HCT116 (cell line): Measurements from ENCODE around the gene NAGLU. TPM values are rescaled to one million over a fixed set of nuclear protein-coding genes. Genes with fewer than 3 reads are reported as not detected.

Source experiments
- ATAC-seq: fragments of 200-7000 bp; cut with Tn5 transposase; 2 replicates; pipeline ENCODE4 v1.9.1; 2020; ENCODE audit warnings: mild to moderate bottlenecking, moderate library complexity
- BruUV-seq: library from RNA; stranded (reverse); fragments of 400-500 nt; replicated peaks from 2 replicates; lab custom pipeline; 2021; lab: Mats Ljungman, UMichigan
- CTCF ChIA-PET: fragments of 300-600 bp; sonication (Branson Sonifier 250); formaldehyde crosslinking; loops from one replicate; lab custom pipeline; 2021; ENCODE audit warnings: antibody characterized with exemption; lab: Charles Lee
- POLR2A ChIA-PET: fragments of 300-600, 350-600 bp; sonication (Branson Sonifier 250); formaldehyde crosslinking; loops from one replicate; lab custom pipeline; 2021; ENCODE audit warnings: antibody characterized with exemption; lab: Charles Lee
- RAD21 ChIA-PET, 2 experiments: fragments of 300-600 bp; sonication (Branson Sonifier 250); formaldehyde crosslinking; loops; one replicate each; lab custom pipeline; 2023; ENCODE audit warnings: low total read pairs in 2 of 2; ENCODE audit not compliant: uncharacterized antibody in 2 of 2, unreplicated experiment in 2 of 2, low non-redundant PET in 1 of 2; lab: Charles Lee
- DNase-seq: peaks from one replicate; pipeline ENCODE4 v3.0.0-alpha.2; 2010; ENCODE audit warnings: low read depth, low spot score
- H2AFZ ChIP-seq: fragments of 200-600 bp; shearing (Covaris generic), sonication (generic); 2 replicates; pipeline ENCODE4 v1.6.1; 2017; ENCODE audit warnings: low read depth, mixed run types, mixed read lengths, antibody characterized with exemption, low read length; ENCODE audit not compliant: poor library complexity, severe bottlenecking
- H3K27ac ChIP-seq: 2 replicates; pipeline ENCODE4 v1.5.1; 2012; ENCODE audit warnings: low read depth, low read length
- H3K27me3 ChIP-seq: fragments of 200-600 bp; sonication (generic); 2 replicates; pipeline ENCODE4 v1.6.1; 2016; ENCODE audit warnings: mixed run types, low read length, mixed read lengths; ENCODE audit not compliant: insufficient read depth
- H3K36me3 ChIP-seq, 2 experiments: fragments of 200-500 bp in 1 of 2; fragments of 200-600 bp in 1 of 2; sonication (Bioruptor generic) in 1 of 2; sonication (generic) in 1 of 2; 2 replicates each; pipeline versions ENCODE4 v1.5.1 to v1.6.1; 2014 to 2016; ENCODE audit warnings: low read length in 2 of 2, inconsistent platforms in 1 of 2, mixed read lengths in 1 of 2, mixed run types in 1 of 2; ENCODE audit not compliant: insufficient read depth in 2 of 2, control insufficient read depth in 1 of 2
- H3K4me1 ChIP-seq, 2 experiments: fragments of 200-600 bp in 1 of 2; sonication (generic) in 1 of 2; 2 replicates each; pipeline versions ENCODE4 v1.5.1 to v1.6.1; 2012 to 2017; ENCODE audit warnings: low read length in 2 of 2, inconsistent platforms in 1 of 2, mild to moderate bottlenecking in 1 of 2, mixed read lengths in 1 of 2, mixed run types in 1 of 2, moderate library complexity in 1 of 2; ENCODE audit not compliant: insufficient read depth in 2 of 2, control insufficient read depth in 1 of 2
- H3K4me2 ChIP-seq: fragments of 200-600 bp; sonication (generic); 2 replicates; pipeline ENCODE4 v1.6.1; 2017; ENCODE audit warnings: mixed run types, low read length, mixed read lengths
- H3K4me3 ChIP-seq, 2 experiments: fragments of 200-600 bp in 1 of 2; sonication (generic) in 1 of 2; replicated peaks in 1 of 2; 2 replicates each; pipeline ENCODE4 v1.5.1; 2011 to 2016; ENCODE audit warnings: low read length in 2 of 2, control low read depth in 1 of 2, low read depth in 1 of 2, mild to moderate bottlenecking in 1 of 2, mixed read lengths in 1 of 2, mixed run types in 1 of 2
- H3K79me2 ChIP-seq: fragments of 200-600 bp; sonication (generic); 2 replicates; pipeline ENCODE4 v1.6.1; 2017; ENCODE audit warnings: mild to moderate bottlenecking, mixed run types, low read length, moderate library complexity, mixed read lengths; ENCODE audit not compliant: insufficient read depth
- H3K9ac ChIP-seq: fragments of 200-600 bp; sonication (generic); 2 replicates; pipeline ENCODE4 v1.6.1; 2016; ENCODE audit warnings: low read length, mixed read lengths
- H3K9me2 ChIP-seq: fragments of 200-600 bp; sonication (generic), shearing (Covaris generic); 2 replicates; pipeline ENCODE4 v1.6.1; 2017; ENCODE audit warnings: mixed run types, mild to moderate bottlenecking, moderate library complexity; ENCODE audit not compliant: insufficient read depth
- H3K9me3 ChIP-seq, 2 experiments: fragments of 200-500 bp in 1 of 2; fragments of 200-600 bp in 1 of 2; sonication (Bioruptor generic) in 1 of 2; sonication (generic) in 1 of 2; 2 replicates each; pipeline ENCODE4 v1.6.1; 2014 to 2017; ENCODE audit warnings: low read length in 2 of 2, mixed read lengths in 2 of 2, inconsistent platforms in 1 of 2, low read depth in 1 of 2, mild to moderate bottlenecking in 1 of 2, mixed run types in 1 of 2, moderate library complexity in 1 of 2; ENCODE audit not compliant: control insufficient read depth in 1 of 2, insufficient read depth in 1 of 2
- H4K20me1 ChIP-seq: fragments of 200-600 bp; sonication (generic), shearing (Covaris generic); 2 replicates; pipeline ENCODE4 v1.6.1; 2017; ENCODE audit warnings: mixed run types, mild to moderate bottlenecking, moderate library complexity; ENCODE audit not compliant: insufficient read depth
- ATF3 ChIP-seq: IDR thresholded peaks from 2 replicates; pipeline ENCODE4 v1.6.1; 2012
- CBX3 ChIP-seq: IDR thresholded peaks from 2 replicates; pipeline ENCODE4 v1.6.1; 2012; ENCODE audit warnings: low read depth
- CTCF ChIP-seq, 3 experiments: fragments of 200-600 bp in 1 of 3; sonication (generic) in 1 of 3; IDR thresholded peaks in 2 of 3; conservative IDR thresholded peaks in 1 of 3; 2 replicates each; pipeline ENCODE4 v1.5.1; 2012 to 2017; ENCODE audit warnings: low read depth in 2 of 3, low read length in 2 of 3, antibody characterized with exemption in 1 of 3, borderline replicate concordance in 1 of 3, control low read depth in 1 of 3, mild to moderate bottlenecking in 1 of 3, mixed read lengths in 1 of 3, mixed run types in 1 of 3, moderate library complexity in 1 of 3; ENCODE audit not compliant: insufficient read depth in 1 of 3
- EGR1 ChIP-seq: IDR thresholded peaks from 2 replicates; pipeline ENCODE4 v1.6.1; 2012; ENCODE audit warnings: low read depth
- EZH2 ChIP-seq: fragments of 200-600 bp; sonication (generic); IDR thresholded peaks from 2 replicates; pipeline ENCODE4 v1.6.1; 2017; ENCODE audit warnings: antibody characterized with exemption, mixed run types
- FOSL1 ChIP-seq: IDR thresholded peaks from 2 replicates; pipeline ENCODE4 v1.6.1; 2012; ENCODE audit warnings: low read depth
- POLR2A ChIP-seq: IDR thresholded peaks from 2 replicates; pipeline ENCODE4 v1.7.0; 2011; ENCODE audit warnings: borderline replicate concordance; ENCODE audit not compliant: insufficient read depth, insufficient read length; ENCODE audit errors: extremely low read depth
- POLR2AphosphoS5 ChIP-seq: IDR thresholded peaks from 2 replicates; pipeline ENCODE4 v1.6.1; 2011; ENCODE audit warnings: mild to moderate bottlenecking, low read depth, low read length, moderate library complexity
- SP1 ChIP-seq: IDR thresholded peaks from 2 replicates; pipeline ENCODE4 v1.6.1; 2012; ENCODE audit warnings: low read depth
- TCF7L2 ChIP-seq: IDR thresholded peaks from 2 replicates; pipeline ENCODE4 v1.7.0; 2011; ENCODE audit warnings: borderline replicate concordance, inconsistent platforms; ENCODE audit not compliant: insufficient read depth, insufficient read length; ENCODE audit errors: extremely low read depth
- ZFX ChIP-seq: fragments of 450-650 bp; IDR thresholded peaks from 2 replicates; pipeline ENCODE4 v1.6.1; 2017
- intact Hi-C: fragments of 100-400 bp; cut with micrococcal nuclease; formaldehyde crosslinking; loops from 2 replicates; pipeline ENCODE4 v1.10.0; 2022
- total RNA-seq: library from RNA; stranded (reverse); gene quantifications from one replicate; pipeline ENCODE4 v1.2.1, GENCODE V29; 2021; ENCODE audit not compliant: unreplicated experiment
- TF ChIP-seq, protein P1 (sequence below): IDR thresholded peaks from 2 replicates; pipeline ENCODE4 v1.6.1; 2011; ENCODE audit warnings: mild to moderate bottlenecking, low read length, moderate library complexity; ENCODE audit not compliant: insufficient replicate concordance; ENCODE audit errors: extremely low read depth
- TF ChIP-seq, protein P2 (sequence below): IDR thresholded peaks from 2 replicates; pipeline ENCODE4 v1.6.1; 2012; ENCODE audit warnings: low read depth
- TF ChIP-seq, protein P3 (sequence below): IDR thresholded peaks from 2 replicates; pipeline ENCODE4 v1.6.1; 2012

Gene NAGLU
- total RNA-seq, 1 experiment from 2014 or later, result 17.7 TPM

- H3K4me3 ChIP-seq, result no peak overlapping the region
- ATAC-seq, result no peak
- no peak overlapping the region for H3K27ac ChIP-seq
- no TSS peak for BruUV-seq
- H2AFZ ChIP-seq, result no peak overlapping the region
- H3K9me2 ChIP-seq, result no peaks in the 10 kb centered on the region
- intact Hi-C loops, result no loop called here
- H4K20me1 ChIP-seq, result no peaks in the 10 kb centered on the region
- H3K9ac ChIP-seq, result no peak overlapping the region
- peaks cover 19 to 36% of the 10 kb centered on the region in 2 experiments; a peak in 3 of 4 replicates for H3K36me3 ChIP-seq
- TF ChIP-seq CTCF (IDR thresholded peaks at IDR 0.05 in 2 of 3, conservative IDR thresholded peaks at IDR 0.05 in 1 of 3; ENCODE audit: borderline replicate concordance in 1 of 3, insufficient read depth in 1 of 3, low read depth in 2 of 3, low read length in 2 of 3) (no peak), TCF7L2 (no peak), ZFX (no peak), SP1 (no peak), EZH2 (no peak), POLR2AphosphoS5 (no peak), CBX3 (no peak), EGR1 (no peak), ATF3 (no peak), POLR2A (no peak), FOSL1 (no peak)
- TF ChIP-seq, protein P1, sequence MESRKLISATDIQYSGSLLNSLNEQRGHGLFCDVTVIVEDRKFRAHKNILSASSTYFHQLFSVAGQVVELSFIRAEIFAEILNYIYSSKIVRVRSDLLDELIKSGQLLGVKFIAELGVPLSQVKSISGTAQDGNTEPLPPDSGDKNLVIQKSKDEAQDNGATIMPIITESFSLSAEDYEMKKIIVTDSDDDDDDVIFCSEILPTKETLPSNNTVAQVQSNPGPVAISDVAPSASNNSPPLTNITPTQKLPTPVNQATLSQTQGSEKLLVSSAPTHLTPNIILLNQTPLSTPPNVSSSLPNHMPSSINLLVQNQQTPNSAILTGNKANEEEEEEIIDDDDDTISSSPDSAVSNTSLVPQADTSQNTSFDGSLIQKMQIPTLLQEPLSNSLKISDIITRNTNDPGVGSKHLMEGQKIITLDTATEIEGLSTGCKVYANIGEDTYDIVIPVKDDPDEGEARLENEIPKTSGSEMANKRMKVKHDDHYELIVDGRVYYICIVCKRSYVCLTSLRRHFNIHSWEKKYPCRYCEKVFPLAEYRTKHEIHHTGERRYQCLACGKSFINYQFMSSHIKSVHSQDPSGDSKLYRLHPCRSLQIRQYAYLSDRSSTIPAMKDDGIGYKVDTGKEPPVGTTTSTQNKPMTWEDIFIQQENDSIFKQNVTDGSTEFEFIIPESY, result no peak
- TF ChIP-seq, protein P2, sequence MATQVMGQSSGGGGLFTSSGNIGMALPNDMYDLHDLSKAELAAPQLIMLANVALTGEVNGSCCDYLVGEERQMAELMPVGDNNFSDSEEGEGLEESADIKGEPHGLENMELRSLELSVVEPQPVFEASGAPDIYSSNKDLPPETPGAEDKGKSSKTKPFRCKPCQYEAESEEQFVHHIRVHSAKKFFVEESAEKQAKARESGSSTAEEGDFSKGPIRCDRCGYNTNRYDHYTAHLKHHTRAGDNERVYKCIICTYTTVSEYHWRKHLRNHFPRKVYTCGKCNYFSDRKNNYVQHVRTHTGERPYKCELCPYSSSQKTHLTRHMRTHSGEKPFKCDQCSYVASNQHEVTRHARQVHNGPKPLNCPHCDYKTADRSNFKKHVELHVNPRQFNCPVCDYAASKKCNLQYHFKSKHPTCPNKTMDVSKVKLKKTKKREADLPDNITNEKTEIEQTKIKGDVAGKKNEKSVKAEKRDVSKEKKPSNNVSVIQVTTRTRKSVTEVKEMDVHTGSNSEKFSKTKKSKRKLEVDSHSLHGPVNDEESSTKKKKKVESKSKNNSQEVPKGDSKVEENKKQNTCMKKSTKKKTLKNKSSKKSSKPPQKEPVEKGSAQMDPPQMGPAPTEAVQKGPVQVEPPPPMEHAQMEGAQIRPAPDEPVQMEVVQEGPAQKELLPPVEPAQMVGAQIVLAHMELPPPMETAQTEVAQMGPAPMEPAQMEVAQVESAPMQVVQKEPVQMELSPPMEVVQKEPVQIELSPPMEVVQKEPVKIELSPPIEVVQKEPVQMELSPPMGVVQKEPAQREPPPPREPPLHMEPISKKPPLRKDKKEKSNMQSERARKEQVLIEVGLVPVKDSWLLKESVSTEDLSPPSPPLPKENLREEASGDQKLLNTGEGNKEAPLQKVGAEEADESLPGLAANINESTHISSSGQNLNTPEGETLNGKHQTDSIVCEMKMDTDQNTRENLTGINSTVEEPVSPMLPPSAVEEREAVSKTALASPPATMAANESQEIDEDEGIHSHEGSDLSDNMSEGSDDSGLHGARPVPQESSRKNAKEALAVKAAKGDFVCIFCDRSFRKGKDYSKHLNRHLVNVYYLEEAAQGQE, result no peak
- TF ChIP-seq, protein P3, sequence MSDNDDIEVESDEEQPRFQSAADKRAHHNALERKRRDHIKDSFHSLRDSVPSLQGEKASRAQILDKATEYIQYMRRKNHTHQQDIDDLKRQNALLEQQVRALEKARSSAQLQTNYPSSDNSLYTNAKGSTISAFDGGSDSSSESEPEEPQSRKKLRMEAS, result no peak
- CTCF ChIA-PET, result interaction anchor here (2.2 kb wide), 1 partner anchor 8 kb away, joined by 12 read pairs; the partner anchor contains the start of gene PSMC3IP
- DNase-seq, result no peak
- H3K27me3 ChIP-seq, result no peaks in the 10 kb centered on the region
- H3K79me2 ChIP-seq, result no peaks in the 10 kb centered on the region
- RAD21 ChIA-PET, result no interaction called here
- no peaks in the 10 kb centered on the region for H3K9me3 ChIP-seq
- H3K4me2 ChIP-seq, result no peak overlapping the region
- H3K4me1 ChIP-seq, result no peaks in the 10 kb centered on the region
- POLR2A ChIA-PET, result no interaction called here
Observed at GRCh38 chr17:42586514-42587230, 50.6 kb downstream of the NAGLU start.
